Measurements from ENCODE around the gene THAP11. TPM values are rescaled to one million over a fixed set of nuclear protein-coding genes. Genes with fewer than 3 reads are reported as not detected.
"Not testable (repeated sequence)": the region's sequence is repeated elsewhere in the genome, so short reads cannot be mapped to it uniquely, and the experiment has no call there.

Gene THAP11
- total RNA-seq, 3 donors from 2014 or later (not counting 1 experiment from before 2014, with no cell fraction given) = 25.5 to 35.8 (median 30.3) TPM

- Mint-ChIP-seq H3K4me1 (peaks cover 19 to 24% of the 10 kb centered on the region in 2 donors), H3K36me3 (no peaks in the 10 kb centered on the region), H3K9me3 (no peaks in the 10 kb centered on the region), H3K27me3 (ENCODE audit: low read depth in 2 of 2) (no peaks in the 10 kb centered on the region), H3K27ac (no peak overlapping the region), H3K4me3 (no peak overlapping the region)
- H3K27me3 ChIP-seq (ENCODE audit: control insufficient read depth, insufficient read depth, low read length) = no peaks in the 10 kb centered on the region
- no peak overlapping the region for H3K27ac ChIP-seq (ENCODE audit: low read length)
- WGBS (ENCODE audit: insufficient coverage) = 97% methylated on average over 11 of the region's 11 CpGs
- no peaks in the 10 kb centered on the region for H3K9me3 ChIP-seq (ENCODE audit: control insufficient read depth, insufficient read depth, low read length)
- ATAC-seq (no peak), DNase-seq (no peak)
- H3K4me3 ChIP-seq (ENCODE audit: low read length) = no peak overlapping the region
- peaks cover 11% of the 10 kb centered on the region for H3K4me1 ChIP-seq (ENCODE audit: control insufficient read depth, insufficient read depth, low read length)
- TF ChIP-seq CTCF (IDR thresholded peaks at IDR 0.05) = no peak
- intact Hi-C loops (cut with micrococcal nuclease) = no loop called here
- peaks cover 6% of the 10 kb centered on the region for H3K36me3 ChIP-seq (ENCODE audit: control insufficient read depth, insufficient read depth, low read length)
These were observed 20.8 kb downstream of the THAP11 start for GRCh38 chr16:67862623-67863583.

- intact Hi-C loops (cut with micrococcal nuclease) = loop anchor here (2.0 kb wide), 1 partner anchor 47 kb away; no protein-coding TSS in a partner anchor
- H3K36me3 Mint-ChIP-seq; H3K4me3 ChIP-seq (ENCODE audit: low read length); ATAC-seq; H3K4me3 Mint-ChIP-seq; H3K27me3 Mint-ChIP-seq (ENCODE audit: low read depth in 2 of 2); H3K4me1 ChIP-seq (ENCODE audit: control insufficient read depth, insufficient read depth, low read length); DNase-seq; H3K9me3 Mint-ChIP-seq; H3K36me3 ChIP-seq (ENCODE audit: control insufficient read depth, insufficient read depth, low read length); H3K27me3 ChIP-seq (ENCODE audit: control insufficient read depth, insufficient read depth, low read length); H3K27ac ChIP-seq (ENCODE audit: low read length); H3K27ac Mint-ChIP-seq; H3K9me3 ChIP-seq (ENCODE audit: control insufficient read depth, insufficient read depth, low read length): not testable (repeated sequence)
- 91% methylated on average over 5 of the region's 6 CpGs for WGBS (ENCODE audit: insufficient coverage)
- H3K4me1 Mint-ChIP-seq = peaks cover 11 to 13% of the 10 kb centered on the region in 2 donors
These were observed 21.9 kb downstream of the THAP11 start for GRCh38 chr16:67864044-67864443.

- intact Hi-C loops (cut with micrococcal nuclease) = loop anchor here (2.0 kb wide), 1 partner anchor 48 kb away; no protein-coding TSS in a partner anchor
- H3K36me3 ChIP-seq (ENCODE audit: control insufficient read depth, insufficient read depth, low read length) = peaks cover 9% of the 10 kb centered on the region
- no peaks in the 10 kb centered on the region for H3K27me3 ChIP-seq (ENCODE audit: control insufficient read depth, insufficient read depth, low read length)
These were observed 22.5 kb downstream of the THAP11 start for GRCh38 chr16:67864594-67864993.

More at GRCh38 chr16:67864594-67864993, 22.5 kb downstream of the THAP11 start:
- Mint-ChIP-seq H3K27ac (no peak overlapping the region), H3K27me3 (ENCODE audit: low read depth in 2 of 2) (no peaks in the 10 kb centered on the region), H3K4me3 (no peak overlapping the region), H3K4me1 (peaks cover 11 to 13% of the 10 kb centered on the region in 2 donors), H3K9me3 (no peaks in the 10 kb centered on the region), H3K36me3 (no peaks in the 10 kb centered on the region)
- Histone ChIP-seq H3K4me3 (ENCODE audit: low read length) (no peak overlapping the region), H3K9me3 (ENCODE audit: control insufficient read depth, insufficient read depth, low read length) (no peaks in the 10 kb centered on the region), H3K27ac (ENCODE audit: low read length) (no peak overlapping the region), H3K4me1 (ENCODE audit: control insufficient read depth, insufficient read depth, low read length) (no peaks in the 10 kb centered on the region)
- TF ChIP-seq CTCF (IDR thresholded peaks at IDR 0.05) = no peak
- DNase-seq (no peak), ATAC-seq (no peak)
- 93% methylated on average over 2 of the region's 2 CpGs for WGBS (ENCODE audit: insufficient coverage)

Data from natural killer cell (primary cell).